Ectodermal cell (in vitro differentiated cells): ENCODE data around the gene GSAP.

Experiments
- H3K27ac ChIP-seq: 2 replicates; pipeline ENCODE4 v1.7.0; 2013; ENCODE audit warnings: mild to moderate bottlenecking, low read depth, low read length; ENCODE audit not compliant: insufficient read depth, poor library complexity, severe bottlenecking
- H3K27me3 ChIP-seq: 2 replicates; pipeline ENCODE4 v1.7.0; 2013; ENCODE audit warnings: mild to moderate bottlenecking, low read length; ENCODE audit not compliant: insufficient read depth, control insufficient read depth, poor library complexity, severe bottlenecking
- H3K36me3 ChIP-seq: one replicate; pipeline ENCODE4 v1.7.0; 2013; ENCODE audit warnings: low read length; ENCODE audit not compliant: control insufficient read depth, insufficient read depth
- H3K4me1 ChIP-seq: one replicate; pipeline ENCODE4 v1.7.0; 2013; ENCODE audit warnings: low read length; ENCODE audit not compliant: control insufficient read depth, insufficient read depth
- H3K4me3 ChIP-seq: 2 replicates; pipeline ENCODE4 v1.7.0; 2013; ENCODE audit warnings: low read depth, low read length, control low read depth; ENCODE audit not compliant: insufficient read depth
- H3K9me3 ChIP-seq: 2 replicates; pipeline ENCODE4 v1.7.0; 2013; ENCODE audit warnings: mild to moderate bottlenecking, low read length, moderate library complexity; ENCODE audit not compliant: control insufficient read depth
- WGBS, 2 experiments: methylation state at CpG; one replicate each; pipeline ENCODE4 v1.1.7; 2013; ENCODE audit warnings: missing lambda C conversion rate in 2 of 2; 5-methylcytosine and 5-hydroxymethylcytosine counted together

Gene GSAP

GRCh38 chr7:77396894-77397547 lies 19.1 kb downstream of the GSAP start:
- Histone ChIP-seq H3K27ac (no peak overlapping the region), H3K4me3 (no peak overlapping the region), H3K27me3 (no peaks in the 10 kb centered on the region), H3K36me3 (no peaks in the 10 kb centered on the region), H3K9me3 (no peaks in the 10 kb centered on the region), H3K4me1 (no peaks in the 10 kb centered on the region)
- WGBS, 2 experiments: 94% methylated on average over 2 of the region's 2 CpGs; no CpG with 5 or more reads in 1 of the 2 experiments

- Histone ChIP-seq H3K27me3 (no peaks in the 10 kb centered on the region), H3K9me3 (no peaks in the 10 kb centered on the region), H3K4me3 (no peak overlapping the region), H3K4me1 (no peaks in the 10 kb centered on the region), H3K27ac (peak overlapping the region; percentile 26), H3K36me3 (no peaks in the 10 kb centered on the region)
- 84 to 95% methylated on average over 1 of the region's 1 CpG for WGBS, 2 experiments
These were observed 20.5 kb downstream of the GSAP start for GRCh38 chr7:77395626-77396025.

GRCh38 chr7:77393954-77394353 lies 22.2 kb downstream of the GSAP start:
- WGBS, 2 experiments: 94 to 97% methylated on average over 6 of the region's 6 CpGs
- no peaks in the 10 kb centered on the region for H3K9me3 ChIP-seq
- no peaks in the 10 kb centered on the region for H3K27me3 ChIP-seq
- H3K4me3 ChIP-seq: no peak overlapping the region
- no peaks in the 10 kb centered on the region for H3K4me1 ChIP-seq
- H3K27ac ChIP-seq: no peak overlapping the region
- no peaks in the 10 kb centered on the region for H3K36me3 ChIP-seq

DNA sequence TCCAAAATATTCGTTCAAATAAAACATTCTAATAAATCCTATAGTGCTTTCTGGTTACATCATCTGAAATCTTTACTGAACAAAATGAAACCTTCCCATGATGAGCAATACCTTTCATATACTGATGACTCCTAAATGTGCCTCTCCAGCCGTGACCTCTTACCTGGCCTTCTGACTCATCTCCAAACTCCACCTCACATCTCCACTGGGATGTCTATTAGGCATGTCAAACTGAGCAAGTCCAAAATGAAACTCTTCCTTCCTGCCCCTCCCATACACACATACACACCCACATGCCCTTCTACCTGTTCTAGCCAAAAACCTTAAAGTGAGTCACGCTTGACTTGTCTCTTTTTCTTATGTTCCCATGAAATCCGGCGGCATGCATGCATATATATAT lies 22.9 kb downstream of the GSAP start:
- H3K4me3 ChIP-seq: no peak overlapping the region
- no peaks in the 10 kb centered on the region for H3K36me3 ChIP-seq
- no peak overlapping the region for H3K27ac ChIP-seq
- no peaks in the 10 kb centered on the region for H3K27me3 ChIP-seq
- no peaks in the 10 kb centered on the region for H3K9me3 ChIP-seq
- 90 to 93% methylated on average over 3 to 5 of the region's 5 CpGs for WGBS, 2 experiments
- H3K4me1 ChIP-seq: no peaks in the 10 kb centered on the region

DNA sequence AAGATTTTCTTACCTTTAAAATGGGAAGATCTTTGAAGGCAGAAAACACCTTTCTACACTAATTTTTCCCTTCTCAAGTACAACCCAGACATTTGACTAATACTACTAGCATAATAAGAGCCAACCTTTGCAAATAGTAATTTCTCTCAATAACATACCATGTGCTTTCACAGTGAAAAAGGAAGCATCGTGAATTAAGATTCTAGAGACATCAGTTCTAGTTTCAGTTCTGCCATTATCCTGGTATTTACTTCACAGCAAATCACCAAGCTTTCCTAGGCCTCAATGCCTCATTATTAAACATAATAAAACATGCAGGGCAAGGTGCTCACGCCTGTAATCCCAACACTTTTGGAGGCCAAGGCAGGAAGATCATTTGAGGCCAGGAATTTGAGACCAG lies 24.9 kb downstream of the GSAP start:
- H3K36me3 ChIP-seq: no peaks in the 10 kb centered on the region
- WGBS, 2 experiments: 90 to 94% methylated on average over 2 of the region's 2 CpGs
- no peaks in the 10 kb centered on the region for H3K27me3 ChIP-seq
- H3K4me1 ChIP-seq: no peaks in the 10 kb centered on the region
- H3K27ac ChIP-seq: no peak overlapping the region
- no peaks in the 10 kb centered on the region for H3K9me3 ChIP-seq
- no peak overlapping the region for H3K4me3 ChIP-seq

GRCh38 chr7:77388055-77388641 lies 28.0 kb downstream of the GSAP start:
- H3K36me3 ChIP-seq: no peaks in the 10 kb centered on the region
- H3K27ac ChIP-seq: no peak overlapping the region
- H3K4me3 ChIP-seq: no peak overlapping the region
- H3K27me3 ChIP-seq: no peaks in the 10 kb centered on the region
- H3K9me3 ChIP-seq: no peaks in the 10 kb centered on the region
- H3K4me1 ChIP-seq: no peaks in the 10 kb centered on the region
- WGBS, 2 experiments: 85 to 88% methylated on average over 5 of the region's 5 CpGs

- H3K36me3 ChIP-seq: no peaks in the 10 kb centered on the region
- WGBS, 2 experiments: 95 to 96% methylated on average over 7 of the region's 7 CpGs
- no peak overlapping the region for H3K27ac ChIP-seq
- H3K4me1 ChIP-seq: no peaks in the 10 kb centered on the region
- H3K27me3 ChIP-seq: no peaks in the 10 kb centered on the region
- no peak overlapping the region for H3K4me3 ChIP-seq
- no peaks in the 10 kb centered on the region for H3K9me3 ChIP-seq
These were observed 29.9 kb downstream of the GSAP start for GRCh38 chr7:77386165-77386822.

- Histone ChIP-seq H3K4me3 (no peak overlapping the region), H3K27ac (no peak overlapping the region), H3K9me3 (no peaks in the 10 kb centered on the region), H3K36me3 (no peaks in the 10 kb centered on the region), H3K4me1 (no peaks in the 10 kb centered on the region), H3K27me3 (no peaks in the 10 kb centered on the region)
- WGBS, 2 experiments: 75 to 83% methylated on average over 6 of the region's 6 CpGs
These were observed 32.8 kb downstream of the GSAP start for GRCh38 chr7:77383333-77383740.

DNA sequence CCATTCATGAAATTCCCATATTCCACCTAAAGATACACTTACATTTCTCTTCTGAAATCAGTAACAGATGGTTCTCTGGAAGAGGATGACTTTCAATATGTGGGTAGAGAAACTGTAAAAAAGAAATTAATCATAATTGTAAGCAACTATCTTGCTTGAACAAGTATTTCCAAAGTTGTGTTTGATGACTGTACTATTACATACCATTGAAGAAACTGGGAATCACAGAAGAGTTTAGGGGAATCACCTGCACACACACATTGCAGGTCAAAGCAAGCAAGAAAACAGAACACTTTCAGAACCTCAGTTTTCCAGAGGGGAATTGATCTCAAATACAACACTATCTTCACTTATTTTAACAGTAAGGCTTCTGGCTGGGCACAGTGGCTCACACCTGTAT lies 33.6 kb downstream of the GSAP start:
- no peak overlapping the region for H3K27ac ChIP-seq
- H3K36me3 ChIP-seq: no peaks in the 10 kb centered on the region
- no peaks in the 10 kb centered on the region for H3K9me3 ChIP-seq
- H3K4me1 ChIP-seq: no peaks in the 10 kb centered on the region
- H3K4me3 ChIP-seq: no peak overlapping the region
- H3K27me3 ChIP-seq: no peaks in the 10 kb centered on the region

GRCh38 chr7:77378584-77378983 lies 37.6 kb downstream of the GSAP start:
- H3K4me3 ChIP-seq: no peak overlapping the region
- H3K9me3 ChIP-seq: no peaks in the 10 kb centered on the region
- 88 to 97% methylated on average over 2 to 3 of the region's 3 CpGs for WGBS, 2 experiments
- no peak overlapping the region for H3K27ac ChIP-seq
- H3K36me3 ChIP-seq: no peaks in the 10 kb centered on the region
- H3K4me1 ChIP-seq: no peaks in the 10 kb centered on the region
- H3K27me3 ChIP-seq: no peaks in the 10 kb centered on the region
